ENCODE data around the gene KRT77.
"Not testable (repeated sequence)": the region's sequence is repeated elsewhere in the genome, so short reads cannot be mapped to it uniquely, and the experiment has no call there.

Gene KRT77

DNA sequence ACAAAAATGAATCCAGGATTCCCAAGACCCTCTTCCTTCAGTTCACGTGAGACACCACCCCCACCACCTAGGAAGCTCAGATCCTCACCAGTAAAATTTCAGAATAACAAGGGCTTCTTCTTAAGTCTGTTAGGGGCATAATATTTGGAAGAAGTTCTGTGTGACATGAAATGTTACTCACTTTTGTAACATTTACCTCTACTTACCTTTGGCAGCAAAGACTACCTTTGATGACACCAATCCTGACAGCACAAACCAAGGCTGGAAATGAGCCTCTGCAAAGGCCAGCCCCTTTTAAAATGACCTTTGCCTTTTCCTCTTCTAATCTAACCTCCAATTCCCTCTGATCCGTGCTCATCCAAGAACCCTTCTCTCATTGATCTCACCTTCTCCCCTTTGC is 19.4 kb upstream of the KRT77 start:
- DNase-seq (ENCODE audit: low read depth, low spot score) = no peak

DNA sequence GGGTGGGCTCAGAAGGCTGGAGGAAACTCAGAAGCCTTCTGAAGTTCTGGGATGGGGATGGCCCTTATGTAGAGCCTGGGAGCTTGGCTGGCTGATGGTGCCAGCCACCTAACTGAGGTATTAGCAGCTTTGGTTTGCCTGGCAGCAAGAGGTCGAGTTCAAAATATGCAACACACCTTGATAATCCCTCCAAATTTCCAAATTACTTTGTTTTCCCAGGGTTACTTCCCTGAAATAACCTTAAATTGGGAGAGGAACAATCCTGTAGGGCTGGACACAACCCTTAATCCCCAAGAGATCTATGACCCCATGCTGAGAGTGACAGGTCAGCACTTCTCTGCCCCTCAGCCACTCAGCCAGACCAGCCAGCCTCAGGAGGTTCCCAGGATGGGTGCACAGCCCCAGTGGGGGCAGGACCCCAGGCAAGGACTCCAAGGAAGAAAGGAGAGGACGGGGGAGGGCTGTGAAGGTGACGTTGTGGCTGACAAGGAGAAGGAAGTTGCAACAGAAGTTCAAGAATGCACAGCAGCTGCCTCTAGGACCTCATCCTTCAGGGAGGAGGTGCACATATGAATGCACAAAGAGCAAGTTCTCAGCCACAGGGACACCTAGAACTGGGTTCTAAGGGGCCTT is 18.6 kb upstream of the KRT77 start:
- DNase-seq (ENCODE audit: low read depth, low spot score) = no peak

- no peak for DNase-seq (ENCODE audit: low read depth, low spot score)
Observed at GRCh38 chr12:52720365-52720886, 17.1 kb upstream of the KRT77 start.

DNA sequence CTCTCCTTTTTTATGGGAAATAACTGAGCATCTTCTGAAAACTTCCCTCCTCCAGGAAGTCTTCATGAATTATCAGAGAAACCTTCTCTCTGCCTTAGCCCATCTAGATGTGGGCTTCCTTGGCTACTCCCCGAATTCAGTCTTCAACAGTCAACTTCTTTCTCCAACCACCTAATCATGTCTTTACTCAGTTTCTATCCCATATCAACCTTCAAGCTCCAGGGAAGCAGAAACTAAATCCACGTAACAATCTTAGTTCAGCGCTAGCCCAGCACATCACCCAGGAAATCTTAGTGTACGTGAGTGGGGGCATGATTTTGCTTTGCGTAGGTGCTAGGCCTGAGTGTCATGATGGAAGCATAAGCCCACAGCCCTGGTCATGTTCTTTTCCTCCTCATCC is 12.7 kb upstream of the KRT77 start:
- DNase-seq (ENCODE audit: low read depth, low spot score) = no peak

GRCh38 chr12:52715416-52715815 is 12.1 kb upstream of the KRT77 start:
- peak; percentile 63 for DNase-seq (ENCODE audit: low read depth, low spot score)

DNA sequence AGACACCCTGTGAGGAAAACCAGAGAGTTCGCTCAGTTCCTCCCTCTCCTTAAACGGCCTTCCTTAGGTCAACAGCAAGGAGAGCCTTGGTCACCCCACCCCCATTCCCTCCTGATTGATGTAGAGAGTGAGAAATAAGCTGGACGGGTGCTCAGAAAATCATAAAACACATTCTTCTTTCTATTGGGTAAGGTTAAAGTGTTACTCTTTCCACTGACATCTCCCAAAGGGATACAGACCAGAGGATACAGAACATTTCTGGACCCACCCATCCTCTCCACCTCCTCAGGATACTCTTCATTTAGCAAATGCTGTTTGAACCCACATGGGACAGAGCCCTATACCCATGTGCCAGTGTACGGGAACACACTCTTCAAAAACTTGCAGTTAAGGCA is 11.6 kb upstream of the KRT77 start:
- no peak for DNase-seq (ENCODE audit: low read depth, low spot score)

DNA sequence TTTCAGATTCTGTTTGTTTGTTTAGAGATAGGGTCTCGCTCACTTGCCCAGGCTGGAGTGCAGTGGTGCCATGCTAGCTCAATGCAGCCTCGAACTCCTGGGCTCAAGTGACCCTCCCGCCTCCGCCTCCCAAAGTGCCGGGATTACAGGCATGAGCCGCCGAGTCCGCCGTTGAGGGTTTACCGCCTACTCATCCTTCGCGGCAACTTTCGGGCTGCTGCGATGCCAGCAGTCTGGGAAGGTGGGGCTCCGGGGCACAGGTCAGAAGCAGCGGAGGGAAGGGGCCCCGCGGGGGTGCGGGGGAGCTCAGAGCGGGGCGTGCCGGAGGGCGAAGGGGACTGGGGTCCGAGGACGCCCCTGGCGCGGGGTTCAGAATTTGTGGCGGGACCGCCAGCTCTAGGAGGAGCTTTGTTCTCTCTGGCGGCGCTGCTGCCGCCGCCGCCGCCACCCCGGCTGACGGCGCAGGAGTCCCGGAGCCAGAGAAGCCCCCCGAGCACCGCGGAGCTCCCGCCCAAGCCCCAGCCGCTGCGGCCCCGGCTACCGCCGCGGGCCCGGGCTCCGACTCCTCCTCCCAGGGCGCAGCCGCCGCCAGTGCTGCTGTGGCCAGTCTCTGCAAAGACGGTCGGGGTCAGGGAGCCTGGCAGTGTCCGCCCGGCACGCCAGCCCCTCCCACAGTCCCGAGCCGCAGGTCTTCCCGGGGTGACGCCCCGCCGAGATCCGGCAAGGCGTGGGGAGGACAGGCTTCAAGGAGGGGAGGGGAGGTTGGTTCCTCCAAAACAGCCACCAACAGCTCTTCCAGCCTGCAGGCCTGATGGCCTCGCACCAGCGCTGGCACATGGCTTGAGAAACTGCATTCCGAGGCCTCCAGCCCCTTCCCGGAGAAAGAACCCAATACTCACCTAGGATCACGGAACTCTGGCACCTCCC is 10.9 kb upstream of the KRT77 start:
- peak; percentile 49 for DNase-seq (ENCODE audit: low read depth, low spot score)

DNA sequence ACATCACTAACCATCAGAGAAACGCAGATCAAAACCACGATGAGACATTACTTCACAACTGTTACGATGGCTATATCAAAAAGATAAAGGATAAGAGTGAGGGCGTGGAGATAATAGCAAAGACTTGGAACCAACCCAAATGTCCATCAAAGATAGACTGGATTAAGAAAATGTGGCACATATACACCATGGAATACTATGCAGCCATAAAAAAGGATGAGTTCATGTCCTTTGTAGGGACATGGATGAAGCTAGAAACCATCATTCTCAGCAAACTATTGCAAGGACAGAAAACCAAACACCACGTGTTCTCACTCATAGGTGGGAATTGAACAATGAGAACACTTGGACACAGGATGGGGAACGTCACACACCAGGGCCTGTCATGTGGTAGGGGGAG is 8.8 kb upstream of the KRT77 start:
- not testable (repeated sequence) for DNase-seq (ENCODE audit: low read depth, low spot score)

- no peak for DNase-seq (ENCODE audit: low read depth, low spot score)
Observed at GRCh38 chr12:52710730-52711129, 7.4 kb upstream of the KRT77 start.

DNA sequence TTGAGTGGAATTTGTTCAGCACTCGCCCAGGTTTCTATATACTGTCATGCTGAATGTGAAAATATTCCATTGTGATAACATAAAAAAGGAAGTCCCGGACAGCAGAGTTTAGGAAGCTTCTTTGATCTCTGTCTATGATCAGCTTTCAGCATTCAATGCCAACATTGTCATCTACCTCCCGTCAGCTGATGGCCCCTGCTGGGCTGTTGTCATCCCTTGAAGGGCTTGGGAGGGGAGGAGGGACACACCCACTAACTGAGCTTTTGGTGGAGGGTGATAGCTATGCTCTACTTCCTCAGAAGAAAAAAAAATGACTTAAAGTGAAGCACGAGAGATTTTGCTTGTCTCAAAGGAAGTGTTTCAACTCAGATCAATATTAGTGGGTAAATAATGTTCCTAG is 4.7 kb upstream of the KRT77 start:
- no peak for DNase-seq (ENCODE audit: low read depth, low spot score)

DNA sequence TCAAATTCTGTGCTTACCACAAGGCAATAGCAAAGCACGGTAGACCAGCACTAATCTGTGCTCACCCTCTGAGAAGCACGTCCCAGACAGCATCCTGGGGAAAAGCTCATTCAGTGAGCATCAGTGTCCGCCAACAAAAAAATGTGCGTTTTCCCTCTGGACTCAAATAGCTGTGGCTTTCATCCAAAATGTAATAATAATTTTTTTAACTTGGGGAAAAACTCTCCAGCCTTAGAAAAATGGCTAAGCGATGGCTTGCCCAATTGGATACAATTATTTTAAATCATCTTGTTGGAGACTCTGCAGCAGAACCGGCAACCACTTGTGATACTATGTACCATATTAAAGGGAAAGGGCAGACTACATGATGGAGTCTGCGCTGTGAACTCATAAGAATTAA is 1.1 kb upstream of the KRT77 start:
- DNase-seq (ENCODE audit: low read depth, low spot score) = no peak

GRCh38 chr12:52703878-52704277 is 554 bp upstream of the KRT77 start:
- no peak for DNase-seq (ENCODE audit: low read depth, low spot score)

GRCh38 chr12:52702338-52702737 is 986 bp downstream of the KRT77 start:
- no peak for DNase-seq (ENCODE audit: low read depth, low spot score)

DNA sequence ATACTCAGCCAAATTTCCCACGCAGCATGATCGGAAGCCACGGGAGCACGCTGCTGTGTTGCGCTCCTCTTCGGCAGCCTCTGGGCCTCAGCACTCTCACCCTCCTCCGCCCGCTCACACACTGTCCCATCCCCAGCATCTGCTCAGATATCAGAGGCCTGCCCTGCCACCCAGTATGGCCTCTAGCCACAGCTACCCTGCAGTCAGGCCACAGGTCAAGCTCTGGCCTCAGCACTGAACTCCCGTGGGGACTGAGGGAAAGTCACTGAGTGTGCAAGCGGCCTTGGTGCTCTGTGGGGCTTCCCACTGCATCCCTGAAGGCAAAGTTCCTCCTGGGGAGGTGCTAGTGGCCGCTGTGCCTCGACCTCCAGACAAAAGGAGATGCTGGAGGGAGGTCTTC is 2.0 kb downstream of the KRT77 start:
- no peak for DNase-seq (ENCODE audit: low read depth, low spot score)

DNA sequence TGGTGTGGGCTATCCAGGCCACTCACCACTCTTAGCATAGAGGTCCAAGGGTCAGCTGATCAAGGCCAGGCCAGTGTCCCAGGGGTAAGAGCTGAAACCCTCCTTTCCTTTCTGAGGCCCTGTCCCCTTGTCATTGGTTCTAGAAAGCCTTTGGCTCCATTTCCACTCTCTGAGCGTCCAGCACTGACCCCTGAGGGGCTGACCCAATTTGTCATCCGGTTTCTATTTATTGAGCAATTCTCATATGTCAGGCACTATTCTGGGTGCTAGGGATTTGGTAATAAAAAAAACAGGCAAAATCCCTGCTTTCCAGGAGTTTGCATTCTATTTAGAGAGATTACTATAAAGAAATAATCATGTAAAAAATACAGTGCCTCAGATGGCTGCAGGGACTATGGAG is 3.4 kb downstream of the KRT77 start:
- no peak for DNase-seq (ENCODE audit: low read depth, low spot score)

- DNase-seq (ENCODE audit: low read depth, low spot score) = no peak
Observed at GRCh38 chr12:52699373-52699772, 4.0 kb downstream of the KRT77 start.

DNA sequence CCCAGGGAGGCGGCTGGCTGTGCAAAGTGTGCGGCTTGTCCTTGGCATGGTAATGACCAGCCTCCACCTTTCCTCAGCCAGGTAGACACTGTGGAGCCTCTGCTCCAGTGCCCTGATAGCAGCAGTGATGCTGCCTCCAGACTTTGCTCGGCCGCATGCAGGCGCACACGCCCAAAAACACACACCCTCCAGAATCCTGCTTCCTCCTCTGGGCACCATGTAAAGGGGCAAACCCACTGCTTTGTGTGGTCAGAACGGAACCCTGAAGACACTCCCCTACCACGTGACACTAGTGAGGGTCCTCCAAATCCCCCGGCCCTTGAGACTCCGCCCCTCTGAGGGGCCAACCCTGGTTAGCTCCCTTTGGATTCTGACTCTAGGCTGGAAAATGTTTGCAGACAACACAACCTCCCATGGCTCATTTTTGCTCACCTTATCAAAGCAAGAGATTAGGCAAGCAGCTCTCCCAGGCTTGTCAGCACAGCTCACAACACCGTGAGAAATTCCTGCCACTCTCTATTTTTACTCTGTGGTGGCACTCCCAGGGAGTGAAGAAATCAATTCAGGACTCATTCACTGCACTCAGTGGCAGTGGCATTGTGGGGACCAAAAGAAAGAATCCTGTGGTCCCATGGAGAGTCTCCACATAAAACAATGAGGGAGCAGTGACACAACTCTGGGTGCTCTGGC is 4.5 kb downstream of the KRT77 start:
- DNase-seq (ENCODE audit: low read depth, low spot score) = no peak

DNA sequence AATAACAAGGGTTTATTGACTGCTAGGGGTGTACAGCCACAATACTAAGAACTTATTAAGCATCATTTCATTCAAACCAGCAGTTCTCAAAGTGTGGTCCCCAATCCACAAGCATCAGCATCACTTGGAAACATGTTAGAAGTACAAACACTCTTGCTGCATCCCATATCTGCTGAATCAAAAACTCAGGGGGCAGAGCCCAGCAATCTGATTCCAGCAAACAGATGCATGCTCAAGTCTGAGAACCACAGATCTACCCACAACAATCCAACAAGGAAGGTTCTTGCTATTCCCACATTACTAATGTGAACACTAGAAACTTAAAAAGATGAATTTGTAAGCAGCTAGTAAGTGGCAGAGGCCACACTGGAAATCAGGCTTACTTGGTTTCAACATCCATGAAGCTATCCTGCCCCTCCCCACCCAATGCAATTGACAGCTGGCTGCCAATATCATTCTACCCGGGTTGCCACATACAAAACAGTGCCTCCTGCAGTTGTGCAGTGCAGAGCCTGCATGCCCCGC is 6.2 kb downstream of the KRT77 start:
- DNase-seq (ENCODE audit: low read depth, low spot score) = no peak

GRCh38 chr12:52696588-52696987 is 6.7 kb downstream of the KRT77 start:
- DNase-seq (ENCODE audit: low read depth, low spot score) = no peak

DNA sequence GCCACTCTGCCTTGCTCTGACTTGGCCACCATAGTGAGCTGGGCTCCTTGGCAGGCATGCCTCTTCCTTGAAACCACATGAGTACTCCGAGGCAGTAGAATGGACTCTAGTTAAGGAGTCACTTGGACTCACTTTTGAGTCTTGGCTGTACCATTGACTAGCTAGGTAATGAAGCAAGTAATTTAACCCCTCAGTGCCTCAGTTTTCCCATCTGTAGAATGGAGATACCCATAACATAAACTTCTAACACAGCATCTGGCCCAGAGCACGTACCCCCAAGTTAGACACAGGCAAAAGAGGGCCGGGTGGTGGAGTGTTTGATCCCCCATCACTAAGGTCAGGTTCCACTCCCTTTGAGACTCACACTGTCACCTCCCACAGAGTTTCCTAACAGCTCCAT is 8.3 kb downstream of the KRT77 start:
- no peak for DNase-seq (ENCODE audit: low read depth, low spot score)

DNA sequence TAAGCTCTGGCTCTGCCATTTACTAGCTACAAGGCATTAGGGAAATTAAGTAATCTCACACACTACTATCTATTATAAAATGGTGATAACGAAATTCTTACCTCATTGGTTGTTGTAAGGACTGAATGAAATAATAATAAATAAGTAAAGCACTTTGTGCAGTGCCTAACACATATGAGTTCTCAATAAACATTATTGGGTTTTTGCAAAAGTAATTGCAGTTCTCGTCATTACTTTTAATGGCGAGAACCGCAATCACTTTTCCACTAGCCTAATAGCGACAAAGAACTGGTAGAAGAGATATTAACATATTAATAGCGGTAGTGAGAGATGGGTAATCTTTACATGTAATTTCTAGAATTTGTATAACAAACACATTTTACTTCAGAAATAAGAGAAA is 9.2 kb downstream of the KRT77 start:
- no peak for DNase-seq (ENCODE audit: low read depth, low spot score)

GRCh38 chr12:52693261-52693660 is 10.1 kb downstream of the KRT77 start:
- DNase-seq (ENCODE audit: low read depth, low spot score) = no peak
